ENCODE results near the gene PHACTR2.

The PHACTR2 gene

DNA sequence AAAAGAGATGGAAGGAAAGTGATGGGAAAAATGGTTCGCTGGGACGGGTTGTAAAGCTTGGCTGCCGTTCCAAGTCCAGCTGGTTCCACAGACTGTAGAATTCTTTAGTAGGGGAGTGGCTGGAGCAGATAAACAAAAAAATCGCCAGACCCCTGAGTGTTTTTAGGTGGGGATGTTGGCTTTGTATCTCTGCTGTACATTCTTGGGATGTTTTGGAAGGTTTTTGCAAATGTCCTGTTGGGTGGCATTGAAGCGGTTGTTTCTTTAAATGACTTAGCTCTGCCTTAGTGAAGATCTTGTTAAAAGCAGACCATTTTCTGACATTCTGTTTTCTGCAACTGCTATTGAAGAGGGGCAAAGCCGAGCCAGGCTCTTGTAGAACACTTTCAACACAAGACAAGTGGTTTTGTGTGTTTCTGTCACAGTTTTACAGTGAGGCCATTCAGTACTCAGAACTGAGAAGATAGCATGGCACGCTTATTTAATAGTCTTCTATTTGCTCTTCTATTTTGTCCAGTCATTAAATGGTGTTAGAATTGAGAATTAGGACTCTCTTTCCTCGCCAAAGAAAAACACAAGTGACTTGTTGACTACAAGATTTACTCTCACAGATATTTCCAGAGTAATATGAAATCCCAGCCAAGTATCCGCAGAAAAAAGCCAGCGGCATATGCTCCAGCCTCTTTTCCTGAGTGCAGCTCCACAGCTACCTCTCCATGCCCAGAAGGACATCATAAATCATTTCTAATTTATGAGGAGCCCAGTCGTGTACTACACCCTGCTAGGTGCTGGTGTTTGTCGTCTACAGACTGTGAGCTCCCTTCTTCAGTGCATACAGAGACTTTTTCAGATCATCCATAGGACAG, 65.8 kb downstream of the PHACTR2 start:
- no peak for DNase-seq

DNA sequence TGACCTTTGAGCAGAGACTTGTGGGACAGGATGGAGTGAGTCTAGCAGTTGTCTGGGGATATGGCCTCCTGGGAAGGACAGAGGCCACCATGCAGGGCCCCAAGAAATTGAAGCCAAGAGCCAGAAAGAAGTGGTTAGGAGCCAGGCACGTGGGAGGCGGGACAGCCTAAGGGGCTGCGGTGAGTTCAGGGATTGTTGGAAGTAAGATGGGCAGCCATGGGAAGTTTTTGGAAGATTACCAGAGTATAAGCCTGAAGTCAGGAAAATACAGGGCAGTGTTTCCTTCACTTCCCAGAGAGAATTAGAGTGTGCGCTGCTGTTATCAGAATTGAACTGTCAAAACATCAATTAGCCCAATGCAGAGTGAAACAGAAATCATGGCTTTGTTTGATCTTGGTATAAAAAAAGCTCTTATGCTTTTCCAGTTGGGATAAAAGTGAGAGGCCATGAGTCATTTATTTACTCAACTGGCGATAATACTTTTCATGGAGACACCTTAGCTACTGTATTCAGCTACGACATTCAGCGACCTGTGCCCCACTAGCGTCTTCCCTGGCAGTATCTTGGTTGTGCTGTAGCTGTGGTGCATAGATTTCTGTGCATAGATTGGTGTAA, 66.9 kb downstream of the PHACTR2 start:
- DNase-seq: no peak

DNA sequence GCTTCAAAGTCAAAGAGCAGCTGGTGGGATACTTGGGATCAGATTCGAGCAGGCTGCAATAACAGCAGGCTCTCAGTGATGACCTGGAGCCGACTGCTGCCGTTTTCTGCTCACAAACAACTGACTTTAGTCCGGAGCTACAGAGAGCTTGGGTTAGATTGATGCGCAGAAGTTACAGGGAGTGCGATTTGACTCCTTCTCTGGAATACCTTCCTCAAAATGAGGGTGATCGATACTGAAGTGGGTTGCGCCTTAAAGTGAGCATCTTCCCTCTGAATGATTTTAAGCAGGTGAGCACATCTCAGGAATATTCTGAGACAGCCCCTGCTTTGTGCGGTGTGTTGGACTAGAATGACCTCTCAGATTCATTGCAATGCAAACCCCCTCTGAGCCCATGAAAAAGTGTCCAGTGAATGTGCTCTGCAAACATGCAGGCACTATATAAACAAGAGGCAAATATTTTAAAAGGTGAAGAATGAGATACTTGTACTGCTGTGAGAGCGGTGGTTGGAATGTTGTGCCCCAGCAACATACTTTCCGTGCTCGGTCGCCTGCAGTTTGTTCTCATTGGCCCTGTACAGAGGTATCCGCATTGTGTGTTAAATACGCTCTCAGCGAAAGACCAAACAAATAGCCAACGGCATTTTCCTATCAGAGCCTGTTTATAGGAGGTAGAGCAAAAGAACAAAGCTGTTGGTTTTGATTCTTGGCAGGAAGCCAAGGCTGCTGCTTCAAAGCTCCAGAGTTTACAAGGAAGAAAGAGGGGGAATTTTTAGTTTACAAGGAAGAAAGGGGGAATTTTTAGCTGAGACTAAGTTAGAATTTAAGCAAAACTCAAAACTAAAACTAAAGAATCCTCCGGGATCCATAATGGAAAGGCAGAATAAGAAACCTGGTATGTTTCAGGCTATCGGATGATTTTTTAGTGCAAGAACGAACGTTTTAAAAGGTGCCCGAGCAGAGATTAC, 67.7 kb downstream of the PHACTR2 start:
- DNase-seq: no peak

DNA sequence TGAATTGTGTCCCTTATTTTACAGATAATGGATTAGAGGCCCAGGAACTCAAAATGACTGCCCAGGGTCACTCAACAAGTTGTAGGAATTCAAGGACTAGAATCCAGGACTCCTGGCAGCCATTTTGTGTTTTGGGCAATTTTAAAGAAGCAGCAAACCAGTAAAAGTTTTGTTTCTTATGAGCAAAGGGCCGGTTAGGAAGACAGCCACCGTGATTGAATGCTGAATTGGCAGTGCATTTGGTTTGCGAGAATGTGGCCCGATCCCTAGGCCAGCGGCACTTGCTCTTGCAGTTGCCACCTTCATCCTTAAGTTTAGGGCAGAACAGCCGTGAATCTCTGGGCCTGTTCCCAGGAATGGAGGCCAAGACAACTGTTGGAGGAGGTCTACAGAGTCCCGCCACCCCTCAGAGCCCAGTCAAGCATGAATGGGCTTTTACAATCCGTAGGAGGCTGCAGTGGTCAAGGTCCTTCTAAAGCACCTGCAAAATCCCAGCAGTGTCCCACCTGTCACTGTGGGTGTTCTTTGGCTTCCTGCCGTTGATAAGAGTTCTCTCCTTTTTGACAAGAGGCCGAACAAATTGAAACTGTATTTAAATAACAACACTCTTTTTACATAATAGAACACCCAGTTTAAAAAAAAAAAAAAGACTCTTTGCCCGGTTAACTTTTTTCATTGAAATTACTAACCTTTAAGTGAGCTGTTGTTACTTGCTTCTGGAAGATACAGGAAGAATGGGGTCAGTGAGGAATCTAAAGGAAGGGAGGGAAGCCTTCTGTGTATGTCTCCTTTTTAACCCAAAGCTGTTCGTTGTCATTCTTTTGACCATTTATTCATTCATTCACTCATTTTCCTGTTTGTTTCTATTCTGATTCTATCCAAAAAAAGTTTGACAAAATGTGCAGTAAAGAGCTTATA, 68.7 kb downstream of the PHACTR2 start:
- DNase-seq: no peak

DNA sequence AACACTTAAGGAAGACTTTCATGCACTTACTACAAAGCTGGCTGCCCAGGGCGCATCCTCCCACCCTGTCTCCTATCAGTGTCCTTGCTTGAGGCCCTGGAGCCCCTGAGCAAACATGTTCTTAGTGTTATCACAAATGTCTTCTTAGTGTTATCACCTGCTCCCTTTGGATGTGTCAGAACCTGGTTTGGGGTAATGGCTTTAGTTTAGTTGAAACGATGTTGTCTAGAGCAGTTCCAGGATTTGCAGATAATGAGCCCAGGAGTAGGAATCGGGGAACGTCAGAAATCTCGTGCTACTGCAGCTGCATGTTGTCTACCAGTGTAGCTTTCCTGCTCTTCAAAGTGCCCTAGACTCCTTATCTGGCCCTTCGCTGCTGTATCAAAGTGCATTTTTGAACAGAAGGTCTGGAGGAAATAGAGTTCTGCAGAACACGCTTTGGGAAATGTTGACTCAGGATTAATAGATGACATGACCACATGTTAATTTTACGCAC, 69.6 kb downstream of the PHACTR2 start:
- DNase-seq: no peak

DNA sequence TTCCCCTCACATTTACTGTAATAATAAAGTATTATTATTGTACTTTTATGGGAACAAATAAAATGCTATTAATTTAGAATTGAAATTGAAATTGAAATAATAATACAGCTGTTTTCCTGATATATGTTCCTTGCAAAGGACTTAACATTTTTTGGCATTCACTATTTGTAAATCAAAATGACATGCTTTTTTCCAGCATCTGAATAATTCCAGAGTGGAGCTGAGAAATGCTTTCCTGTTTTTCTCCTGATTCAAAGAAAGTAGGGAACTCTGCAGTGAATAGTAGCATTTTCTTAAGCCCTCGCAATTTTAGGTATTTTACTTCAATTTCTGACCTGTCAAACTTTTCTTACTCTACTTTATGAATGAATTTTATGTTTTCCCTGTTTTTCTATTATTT, 72.1 kb downstream of the PHACTR2 start:
- DNase-seq: no peak

DNA sequence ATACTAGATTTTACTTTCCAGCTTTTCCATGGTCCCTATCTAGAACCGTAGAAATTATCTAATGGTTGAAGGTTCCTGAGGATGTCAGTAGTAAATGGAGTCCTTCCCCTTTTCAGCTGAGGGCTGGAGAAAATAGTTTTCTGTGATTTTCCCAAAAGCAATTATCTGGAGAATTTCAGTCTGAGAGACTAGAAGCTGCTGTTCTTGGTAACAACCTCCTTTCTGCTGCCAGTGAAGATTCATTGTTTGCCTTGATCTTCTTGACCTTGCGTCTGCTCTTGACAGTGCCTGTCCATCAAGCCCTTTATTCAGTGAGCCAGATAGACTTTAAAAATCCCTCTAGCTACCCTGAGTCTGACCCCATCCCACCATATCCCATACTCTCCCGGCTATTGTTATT, 73.1 kb downstream of the PHACTR2 start:
- no peak for DNase-seq

DNA sequence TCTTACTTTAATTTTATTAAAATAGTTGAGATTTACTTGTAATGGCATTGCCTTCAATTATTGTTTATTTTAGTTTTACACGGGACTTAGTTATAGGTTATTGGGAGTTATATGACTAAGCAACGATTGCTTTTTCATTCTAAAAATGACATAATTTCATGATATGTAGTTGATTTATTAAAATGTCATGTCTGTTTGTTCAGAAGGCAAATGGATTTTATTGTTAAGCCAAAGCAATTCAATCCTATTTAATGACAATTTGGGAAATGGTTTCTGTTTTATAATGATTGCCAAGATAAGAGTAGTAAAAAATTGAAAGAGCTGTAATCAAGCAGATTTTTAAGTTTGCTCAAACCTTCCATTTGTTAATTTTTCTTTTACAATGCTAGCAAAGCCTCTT, 74.7 kb downstream of the PHACTR2 start:
- DNase-seq: no peak

DNA sequence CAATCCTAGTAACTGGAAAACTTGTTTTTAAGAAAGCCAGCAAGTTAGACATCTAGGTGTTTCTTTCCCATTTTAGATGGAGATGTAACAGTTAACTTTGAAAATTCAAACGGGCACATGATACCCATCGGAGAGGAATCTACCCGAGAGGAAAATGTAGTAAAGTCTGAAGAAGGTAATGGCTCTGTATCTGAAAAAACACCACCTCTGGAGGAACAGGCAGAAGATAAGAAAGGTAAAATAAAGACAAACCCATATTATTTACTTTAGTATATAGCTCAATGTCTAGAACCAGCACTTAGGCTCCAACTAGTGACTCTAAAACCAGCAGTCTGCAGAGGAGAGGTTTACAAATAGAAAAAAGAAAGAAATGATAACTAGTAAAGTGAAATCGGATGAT, 75.9 kb downstream of the PHACTR2 start:
- no peak for DNase-seq

DNA sequence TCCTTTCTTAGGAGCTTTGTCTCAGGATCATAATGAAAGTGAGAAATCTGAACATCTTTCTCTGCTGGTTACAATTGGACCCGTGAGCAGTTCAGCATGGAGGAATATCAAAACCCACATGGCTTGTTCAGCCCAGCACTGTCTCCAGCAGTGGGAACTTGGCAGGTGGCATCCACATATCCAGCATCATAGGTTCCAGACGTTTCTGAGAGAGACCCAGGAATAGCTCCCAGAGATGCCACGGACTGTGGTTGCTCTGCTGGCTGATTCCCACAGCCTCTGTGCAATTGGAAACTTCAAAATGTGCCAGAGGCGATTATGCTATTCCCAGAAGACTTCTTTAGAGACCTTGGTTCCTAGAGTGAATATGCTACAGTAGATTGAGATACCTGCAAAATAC, 76.4 kb downstream of the PHACTR2 start:
- no peak for DNase-seq

DNA sequence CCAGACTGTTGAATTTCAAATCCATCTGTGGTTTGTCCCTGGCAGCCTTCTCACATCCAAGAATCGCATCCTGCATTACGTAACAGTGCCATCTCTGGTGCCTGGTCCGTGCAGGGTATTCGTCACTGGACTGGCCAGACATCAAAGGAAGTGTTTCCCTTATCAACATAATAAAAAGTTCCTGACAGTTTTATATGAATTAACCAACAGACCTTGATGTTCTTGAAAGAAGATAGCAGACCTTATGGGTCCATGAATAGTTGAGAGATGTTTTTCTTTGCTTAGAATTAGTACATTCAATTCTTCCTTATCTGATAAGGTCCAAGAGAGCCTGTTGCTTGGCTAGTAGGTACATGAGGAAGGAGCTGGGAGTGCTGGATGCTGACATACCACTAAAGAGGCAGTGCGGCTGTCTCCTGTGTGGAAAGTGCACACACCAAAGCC, 77.6 kb downstream of the PHACTR2 start:
- DNase-seq: no peak

DNA sequence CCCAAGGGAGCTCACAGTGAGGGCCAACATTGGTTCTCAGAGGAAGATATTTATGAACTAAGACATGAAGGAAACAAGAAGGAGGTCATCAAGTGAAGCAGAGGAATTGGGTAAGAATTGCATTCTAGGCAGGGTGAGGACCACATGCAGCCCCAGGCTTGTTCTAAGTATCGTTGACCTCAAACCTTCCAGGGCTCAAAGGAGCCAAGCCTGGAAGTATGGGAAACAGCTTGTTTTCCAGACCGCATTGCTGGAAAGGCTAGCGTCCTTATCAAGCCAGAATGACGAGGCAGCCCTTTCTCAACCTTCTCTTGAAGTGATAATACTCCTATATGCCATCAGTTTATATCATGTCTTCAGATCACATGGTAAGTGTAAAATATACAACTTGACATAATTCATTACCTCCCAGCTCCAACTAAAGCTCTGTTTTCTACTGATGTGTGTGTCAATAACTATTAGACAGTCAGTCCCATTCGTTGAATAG, 79.6 kb downstream of the PHACTR2 start:
- no peak for DNase-seq

DNA sequence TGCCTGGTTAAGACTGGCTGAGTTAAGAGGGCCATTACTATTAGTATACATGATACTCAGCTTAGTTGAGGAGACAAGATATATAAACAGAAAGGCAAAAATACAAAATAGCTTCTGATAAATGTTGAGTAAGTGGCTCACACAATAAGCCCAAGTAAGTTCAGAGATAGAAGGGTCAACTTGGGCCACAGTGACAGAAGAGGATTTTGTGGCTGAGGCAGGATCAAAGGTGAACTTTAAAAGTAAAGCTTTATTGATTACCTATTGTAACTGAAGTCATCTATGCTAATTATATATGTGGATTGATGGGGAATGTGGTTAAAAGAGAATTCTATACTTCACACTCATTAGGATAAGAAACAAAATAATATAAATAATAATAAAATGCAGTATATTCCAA, 80.8 kb downstream of the PHACTR2 start:
- no peak for DNase-seq

DNA sequence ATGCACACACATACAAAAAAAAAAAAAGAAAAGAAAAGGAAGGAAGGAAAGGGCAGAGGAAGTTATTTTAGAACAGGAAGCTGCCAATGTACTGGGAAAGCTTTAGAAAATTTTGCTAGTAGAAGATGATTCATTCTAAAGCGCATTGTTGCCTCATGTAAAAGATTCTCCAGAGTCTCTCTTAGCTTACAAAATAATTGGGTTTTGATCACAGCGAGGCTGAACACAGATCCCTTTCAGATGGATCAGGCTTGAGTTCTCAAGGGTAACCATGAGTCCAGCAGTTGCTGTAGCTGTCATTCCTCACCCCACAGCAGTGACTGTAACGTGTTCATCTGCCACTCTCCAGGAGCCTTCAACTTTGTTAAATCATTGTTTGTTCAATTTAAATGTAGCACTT, 81.9 kb downstream of the PHACTR2 start:
- DNase-seq: no peak

DNA sequence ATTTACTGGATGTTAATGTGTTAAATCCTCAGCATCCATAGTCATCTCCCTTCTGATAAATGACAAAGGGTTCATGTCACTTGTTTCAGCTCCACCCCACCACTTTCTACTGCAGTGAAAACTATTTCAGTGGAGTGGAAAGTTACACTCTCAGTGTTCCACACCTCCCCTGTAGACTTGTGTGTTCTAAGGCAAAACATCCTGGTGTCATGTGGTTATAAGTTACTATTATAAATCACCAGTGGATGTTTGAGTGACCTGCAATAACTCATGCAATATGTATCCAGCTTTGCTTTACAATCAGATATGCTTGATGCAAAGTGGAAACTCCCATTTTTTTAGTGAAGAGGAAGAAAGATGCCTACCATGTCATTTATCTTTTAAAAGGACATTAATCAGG, 83.3 kb downstream of the PHACTR2 start:
- no peak for DNase-seq

DNA sequence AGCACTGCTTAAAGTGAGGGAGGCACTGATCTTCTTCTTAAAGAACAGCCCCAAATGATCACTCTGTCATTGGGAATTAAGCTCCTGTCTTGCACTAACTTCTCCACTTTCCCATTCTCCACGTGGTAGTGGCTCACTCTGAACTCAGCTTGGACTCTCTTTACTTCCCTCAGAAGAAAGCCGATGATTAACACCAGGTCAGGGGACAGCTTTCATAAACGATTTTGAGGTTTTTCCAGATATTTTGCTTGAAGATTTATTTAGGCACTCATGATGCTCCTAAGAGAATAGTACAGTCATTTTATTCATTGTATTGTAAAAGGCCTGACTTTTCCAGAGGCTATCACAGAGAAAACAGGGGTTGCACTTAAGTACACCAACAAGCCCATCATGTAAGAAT, 84.4 kb downstream of the PHACTR2 start:
- no peak for DNase-seq

DNA sequence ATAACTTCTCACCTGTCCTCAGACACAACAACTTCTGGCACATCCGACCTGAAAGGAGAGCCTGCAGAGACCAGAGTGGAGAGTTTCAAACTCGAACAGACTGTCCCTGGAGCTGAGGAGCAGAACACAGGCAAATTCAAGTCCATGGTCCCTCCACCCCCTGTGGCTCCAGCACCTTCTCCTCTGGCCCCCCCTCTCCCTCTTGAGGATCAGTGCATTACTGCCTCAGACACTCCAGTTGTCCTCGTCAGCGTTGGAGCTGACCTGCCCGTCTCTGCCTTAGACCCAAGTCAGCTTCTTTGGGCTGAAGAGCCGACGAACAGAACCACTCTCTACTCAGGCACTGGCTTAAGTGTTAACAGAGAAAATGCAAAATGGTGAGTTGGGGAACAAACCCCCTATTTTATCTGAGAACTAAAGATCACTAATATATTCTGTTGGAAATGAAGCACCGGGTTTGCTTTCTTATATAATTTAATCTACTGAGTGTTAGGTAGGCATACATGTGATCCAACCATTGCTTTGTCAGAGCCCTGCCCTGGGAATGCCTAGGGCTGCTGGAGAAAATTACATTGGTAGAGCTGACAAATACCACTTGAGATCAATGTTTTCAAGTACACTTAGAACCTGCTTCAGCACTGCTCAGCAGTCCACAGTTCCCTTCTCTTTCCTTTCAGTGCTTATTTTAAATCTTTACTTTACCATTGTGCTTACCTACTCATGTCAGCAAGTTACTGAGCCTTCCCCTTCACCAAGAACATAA, 87.8 kb downstream of the PHACTR2 start:
- no peak for DNase-seq

DNA sequence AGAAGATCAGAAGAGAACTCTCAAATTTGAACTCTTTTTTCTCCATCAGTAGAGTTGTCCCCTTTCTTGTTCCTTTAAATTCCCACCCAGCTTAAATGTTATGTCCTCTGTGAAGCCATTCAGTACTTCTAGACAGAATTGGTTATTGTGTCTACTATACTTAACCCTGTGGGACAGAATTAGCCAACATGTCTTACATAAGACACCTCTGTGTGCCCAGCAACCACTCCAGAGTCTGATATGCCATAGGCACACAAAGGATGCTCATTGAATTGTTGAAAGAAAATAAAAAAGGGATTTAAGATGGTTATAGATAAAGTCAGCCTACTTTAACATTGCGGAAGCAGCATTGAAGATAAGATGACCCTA, 88.4 kb downstream of the PHACTR2 start:
- no peak for DNase-seq

DNA sequence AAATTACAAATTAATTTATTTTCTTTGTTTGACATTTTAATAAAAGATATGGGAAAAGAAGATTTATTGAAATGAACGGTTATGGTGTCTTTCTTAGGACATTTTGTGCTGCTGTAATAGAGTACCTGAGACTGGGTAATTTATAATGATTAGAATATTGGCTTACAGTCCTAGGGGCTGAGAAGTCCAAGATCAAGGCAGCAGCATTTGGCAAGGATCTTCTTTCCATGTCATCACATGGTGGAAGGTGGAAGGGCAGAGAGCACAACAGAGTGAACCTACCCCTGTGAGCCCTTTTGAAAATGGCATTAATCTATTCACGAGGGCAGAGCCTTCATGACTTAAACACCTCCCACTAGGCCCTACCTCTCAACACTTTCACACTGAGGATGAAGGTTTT, 89.7 kb downstream of the PHACTR2 start:
- DNase-seq: no peak

DNA sequence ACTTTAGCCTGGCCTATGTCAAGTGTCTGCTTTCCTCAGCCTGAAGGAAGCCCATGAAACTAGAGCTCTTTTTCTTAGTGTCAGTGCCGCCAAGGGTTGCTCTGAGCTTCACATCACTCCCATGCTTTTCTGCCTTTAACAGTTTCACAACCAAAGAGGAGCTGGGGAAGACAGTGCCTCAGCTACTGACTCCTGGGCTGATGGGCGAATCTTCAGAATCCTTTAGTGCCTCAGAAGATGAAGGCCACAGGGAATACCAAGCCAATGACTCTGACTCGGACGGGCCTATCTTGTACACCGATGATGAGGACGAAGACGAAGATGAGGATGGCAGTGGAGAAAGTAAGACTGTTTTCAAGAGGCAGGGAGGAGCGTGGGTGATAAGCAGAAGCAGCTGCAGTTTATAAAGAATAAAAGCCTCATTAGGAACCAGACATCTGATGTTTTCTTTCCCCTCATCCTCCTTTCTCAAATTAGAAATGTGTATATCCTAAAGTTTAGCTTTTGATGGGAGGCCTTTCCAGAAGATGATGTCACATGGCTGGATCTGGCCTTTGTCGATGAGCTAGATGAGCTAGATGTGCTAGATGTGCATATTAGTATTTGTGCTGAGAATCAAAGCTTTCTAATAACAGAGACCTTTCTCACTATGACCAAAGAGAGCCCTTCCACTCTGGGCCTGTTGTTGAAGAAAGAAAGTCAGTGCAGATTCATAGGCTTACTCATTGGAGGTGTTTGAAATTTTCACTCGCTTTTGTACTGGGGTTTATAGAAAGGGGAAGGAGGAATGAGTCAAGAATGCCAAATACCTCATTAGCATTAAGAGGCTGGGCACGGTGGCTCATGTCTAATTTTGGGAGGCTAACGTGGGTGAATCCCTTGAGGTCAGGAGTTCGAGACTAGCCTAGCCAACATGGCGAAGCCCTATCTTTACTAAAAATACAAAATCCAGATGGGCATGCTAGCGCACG, 94.6 kb downstream of the PHACTR2 start:
- no peak for DNase-seq
